ENCODE measurements around the gene ASIC3.

Gene ASIC3

DNA sequence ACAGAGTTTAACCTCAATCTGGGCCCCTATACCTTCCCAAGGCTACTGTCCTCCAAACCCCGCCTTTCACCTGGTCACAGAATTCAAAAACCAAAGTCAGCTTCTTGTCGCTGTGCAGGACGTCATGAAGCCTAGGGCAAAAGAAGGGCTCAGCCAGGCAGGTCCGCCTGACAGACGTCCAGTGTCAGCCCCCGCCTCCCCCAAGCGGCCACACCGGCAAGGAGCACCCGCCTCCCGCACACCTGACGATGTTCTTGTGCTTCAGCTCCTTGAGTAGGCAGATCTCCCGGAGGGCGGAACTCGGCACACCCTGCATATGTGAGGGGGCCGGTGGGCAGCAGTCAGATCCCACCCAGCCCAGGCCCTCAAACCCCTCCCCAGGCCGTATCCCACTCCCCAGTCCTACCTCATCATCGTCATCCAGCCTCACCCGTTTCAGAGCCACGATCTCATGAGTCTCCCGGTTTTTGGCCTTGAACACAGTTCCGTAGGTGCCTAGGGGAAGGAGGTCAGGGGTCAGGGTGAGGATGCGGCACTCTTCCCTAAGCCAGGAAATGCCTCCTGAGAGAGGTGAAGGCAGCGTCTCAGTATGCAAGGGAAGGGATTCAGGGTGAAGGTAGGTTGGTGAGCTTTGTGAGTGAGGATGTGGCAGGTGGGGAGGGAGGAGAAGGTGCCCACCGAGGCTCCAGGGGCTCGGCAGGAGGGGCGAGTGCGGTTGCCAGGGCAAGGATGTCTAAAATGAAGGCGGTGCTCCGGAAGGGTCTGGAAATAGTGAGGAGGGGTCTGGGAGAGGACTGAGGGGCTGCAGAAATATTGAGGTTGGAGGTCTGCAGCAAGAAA lies 8.6 kb downstream of the ASIC3 start:
- no peak for FAIRE-seq

DNA sequence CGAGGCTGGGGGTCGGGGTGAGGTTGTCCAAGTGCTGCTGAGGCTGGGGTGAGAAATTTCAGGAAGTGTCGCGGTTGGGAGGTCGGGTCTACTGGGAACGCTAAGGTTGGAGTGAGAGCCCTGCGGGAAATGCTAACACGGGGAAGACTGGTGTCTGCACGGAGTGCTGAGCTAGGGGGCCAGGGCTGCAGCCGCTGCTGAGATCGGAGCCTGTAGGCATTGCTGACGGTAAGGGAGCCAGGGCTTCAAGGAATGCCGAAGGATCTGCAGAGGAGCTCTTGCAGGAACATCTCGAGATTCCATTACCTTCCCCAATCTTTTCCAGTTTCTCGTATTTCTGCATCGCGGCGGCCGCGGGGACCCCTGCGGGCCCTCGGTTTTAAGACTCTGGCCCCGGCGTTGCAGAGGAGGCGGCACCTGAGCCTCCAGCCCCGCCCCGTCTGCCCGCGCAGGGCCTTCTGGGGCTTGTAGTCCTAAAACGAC lies 9.2 kb downstream of the ASIC3 start, which contains the start of gene CDK5:
Gene CDK5 (minus strand): TSS at position 392 of the 483 bp plus-strand sequence. CDS start 49 bp downstream, at position 343.
- no peak for FAIRE-seq
- DNase-seq (ENCODE audit: insufficient read length, low spot score): no peak

More for the DNA sequence above, 8.6 kb downstream of the ASIC3 start:
- no peak for DNase-seq (ENCODE audit: insufficient read length, low spot score)

DNA sequence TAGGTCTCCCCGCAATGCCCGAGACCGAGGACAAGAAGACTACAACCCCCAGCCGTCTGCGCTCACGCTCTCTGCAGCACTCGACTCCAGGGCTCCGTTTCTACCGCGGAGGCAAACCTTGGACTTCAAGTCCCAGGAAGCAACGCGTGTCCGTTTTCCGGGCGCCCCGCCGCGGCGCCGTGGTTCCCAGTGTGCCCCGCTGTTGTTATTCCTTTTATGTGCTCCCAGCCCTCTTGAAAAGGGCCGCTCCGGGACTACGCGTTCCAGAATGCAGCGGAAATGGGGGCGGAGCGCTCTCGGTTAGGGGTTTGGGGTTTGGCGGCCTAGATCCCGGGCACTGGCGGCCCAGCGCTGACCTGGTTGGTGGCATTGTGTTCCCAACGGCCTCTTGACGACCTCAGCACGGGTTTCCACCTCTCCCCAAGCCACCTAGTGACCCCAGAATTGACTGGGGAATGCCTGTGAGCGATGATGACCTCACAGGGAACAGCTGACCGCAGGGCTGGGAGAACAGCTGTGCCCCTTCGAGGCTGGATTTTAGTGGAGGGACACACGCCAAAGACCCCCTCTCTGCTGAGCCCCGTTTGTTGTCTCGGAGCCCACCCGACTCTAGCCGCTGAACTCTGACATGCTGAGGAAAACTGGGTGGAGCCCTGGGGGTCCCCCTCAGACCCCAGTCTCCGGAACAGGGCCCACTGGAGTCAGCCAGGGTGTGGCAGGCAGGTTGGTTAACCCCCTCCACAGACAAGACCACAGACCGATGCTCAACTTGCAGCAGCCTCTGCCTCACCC lies 9.9 kb downstream of the ASIC3 start:
- FAIRE-seq: peak; percentile 4
- peak; percentile 98 for DNase-seq (ENCODE audit: insufficient read length, low spot score)

DNA sequence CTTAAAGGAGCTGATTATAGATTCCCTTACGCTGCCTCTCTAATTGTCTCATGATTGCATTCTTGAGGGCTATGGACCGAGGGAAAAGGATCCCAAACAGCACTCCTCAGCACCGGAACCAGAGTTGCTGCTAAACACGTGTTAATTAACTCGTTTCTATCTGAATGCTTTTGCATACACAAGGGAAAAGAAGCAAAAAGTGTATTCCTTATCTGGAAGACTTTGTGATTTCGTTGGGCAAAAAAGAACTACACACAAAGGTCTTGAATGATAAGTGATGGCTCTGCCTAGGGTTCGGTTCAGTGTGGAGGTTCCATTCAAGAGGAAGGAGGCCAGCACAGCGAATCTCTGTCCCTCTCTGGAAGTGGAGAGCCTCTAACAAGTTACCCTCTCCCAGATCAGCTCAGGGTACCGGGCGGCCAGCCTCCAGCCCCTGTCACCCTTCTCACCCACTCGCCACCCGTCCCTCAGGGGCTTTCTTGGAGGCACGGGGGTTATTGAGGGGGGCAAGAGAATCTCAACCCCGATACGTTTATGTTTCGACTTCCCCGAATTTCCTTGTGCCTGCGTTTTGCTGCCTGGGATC lies 10.5 kb downstream of the ASIC3 start:
- no peak for FAIRE-seq
- no peak for DNase-seq (ENCODE audit: insufficient read length, low spot score)

DNA sequence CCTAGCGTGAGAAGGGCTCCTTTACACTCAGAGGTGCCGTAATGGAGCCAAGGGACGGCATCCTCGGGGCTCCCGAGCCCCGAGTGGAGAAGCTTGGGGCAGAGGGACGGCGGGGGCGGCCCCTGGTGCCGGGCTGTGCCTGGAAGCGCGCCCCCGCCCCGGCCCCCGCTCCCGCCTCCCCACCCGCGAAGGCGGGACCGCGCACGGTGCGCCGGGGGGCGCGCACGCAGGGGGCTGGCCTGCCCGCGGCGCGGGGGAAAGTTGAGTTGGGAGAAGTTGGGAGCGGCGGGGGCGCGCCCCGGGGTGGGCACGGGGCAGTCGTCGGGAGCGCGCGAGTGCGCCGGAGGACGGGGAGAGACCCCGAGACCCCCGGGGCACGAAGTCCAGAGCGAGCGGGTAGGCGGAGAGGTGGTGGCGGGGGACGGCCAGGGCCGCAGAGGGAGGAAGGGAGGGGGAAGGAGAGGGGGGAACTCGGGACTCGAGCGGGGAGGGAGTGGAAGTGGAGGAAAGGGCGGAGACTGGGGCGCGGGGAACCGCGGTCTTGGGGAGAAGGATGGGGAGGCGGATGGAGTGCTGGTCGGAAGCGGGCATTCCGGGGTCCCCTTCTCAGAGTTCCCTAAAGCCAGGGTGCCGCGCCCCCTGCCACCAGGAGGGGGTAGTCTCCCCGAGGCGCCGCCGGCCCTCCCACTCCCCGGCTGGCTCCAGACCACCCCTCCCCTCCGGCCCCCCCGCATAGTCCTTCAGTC lies 11.2 kb downstream of the ASIC3 start, which contains the start of gene SLC4A2:
Gene SLC4A2 (plus strand): TSS at position 223 of the 746 bp plus-strand sequence. CDS start 2,399 bp downstream, outside the sequence.
- FAIRE-seq (no peak), DNase-seq (ENCODE audit: insufficient read length, low spot score) (peak; percentile 73)

DNA sequence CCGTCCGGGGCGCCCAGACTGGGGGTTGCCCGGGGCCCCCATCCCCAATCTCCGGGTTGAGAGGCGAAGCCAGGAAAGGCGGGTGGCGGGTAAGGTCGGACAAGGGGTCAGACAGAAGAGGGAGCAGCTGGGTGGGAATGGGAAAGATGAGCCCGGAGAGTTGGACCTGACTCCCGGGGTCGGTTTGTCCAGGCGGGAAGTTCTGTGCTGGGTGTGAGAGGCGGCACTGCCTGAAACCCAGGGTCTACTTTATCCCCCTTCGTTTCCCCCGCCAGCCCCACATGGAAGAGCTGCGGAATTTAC lies 11.7 kb downstream of the ASIC3 start:
- DNase-seq (ENCODE audit: insufficient read length, low spot score) (no peak), FAIRE-seq (no peak)

DNA sequence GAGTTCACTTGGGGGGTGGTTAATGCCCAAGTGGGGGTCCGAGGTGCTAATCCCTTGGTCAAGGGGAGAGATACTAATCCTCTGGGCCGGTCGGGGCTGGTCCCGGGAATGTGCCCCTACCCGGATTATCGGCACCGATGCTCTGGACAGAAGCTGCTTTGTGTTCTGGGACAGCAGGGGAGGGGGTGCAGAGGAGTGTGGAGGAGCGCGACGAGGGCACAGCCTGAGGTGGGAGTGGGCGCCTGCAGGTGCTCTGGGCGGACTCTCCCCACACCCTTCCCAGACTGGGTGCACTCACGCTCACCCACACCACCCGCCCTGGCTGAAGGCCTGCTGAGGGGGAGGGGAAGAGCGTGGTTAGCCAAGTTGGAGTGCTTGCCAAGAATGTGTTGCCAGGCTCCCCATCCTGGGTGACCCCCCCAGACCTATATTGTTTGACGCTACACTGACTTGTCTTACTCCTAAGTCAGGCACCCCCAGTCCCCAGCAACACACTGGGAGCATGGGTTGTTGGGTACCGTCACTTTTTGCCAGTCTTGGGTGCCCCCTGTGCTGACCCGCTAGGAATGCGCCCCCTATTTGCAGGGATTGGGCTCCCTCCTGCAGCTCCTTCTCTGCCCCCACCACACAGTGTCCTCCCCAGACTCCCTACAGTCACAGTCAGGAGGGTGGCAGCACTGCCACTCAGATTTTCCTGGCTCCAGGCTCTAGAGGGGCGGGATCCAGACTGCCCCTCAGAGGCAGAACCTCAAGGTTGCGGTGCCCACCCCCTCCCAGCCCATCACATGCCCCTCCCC lies 12.3 kb downstream of the ASIC3 start:
- no peak for FAIRE-seq
- no peak for DNase-seq (ENCODE audit: insufficient read length, low spot score)

DNA sequence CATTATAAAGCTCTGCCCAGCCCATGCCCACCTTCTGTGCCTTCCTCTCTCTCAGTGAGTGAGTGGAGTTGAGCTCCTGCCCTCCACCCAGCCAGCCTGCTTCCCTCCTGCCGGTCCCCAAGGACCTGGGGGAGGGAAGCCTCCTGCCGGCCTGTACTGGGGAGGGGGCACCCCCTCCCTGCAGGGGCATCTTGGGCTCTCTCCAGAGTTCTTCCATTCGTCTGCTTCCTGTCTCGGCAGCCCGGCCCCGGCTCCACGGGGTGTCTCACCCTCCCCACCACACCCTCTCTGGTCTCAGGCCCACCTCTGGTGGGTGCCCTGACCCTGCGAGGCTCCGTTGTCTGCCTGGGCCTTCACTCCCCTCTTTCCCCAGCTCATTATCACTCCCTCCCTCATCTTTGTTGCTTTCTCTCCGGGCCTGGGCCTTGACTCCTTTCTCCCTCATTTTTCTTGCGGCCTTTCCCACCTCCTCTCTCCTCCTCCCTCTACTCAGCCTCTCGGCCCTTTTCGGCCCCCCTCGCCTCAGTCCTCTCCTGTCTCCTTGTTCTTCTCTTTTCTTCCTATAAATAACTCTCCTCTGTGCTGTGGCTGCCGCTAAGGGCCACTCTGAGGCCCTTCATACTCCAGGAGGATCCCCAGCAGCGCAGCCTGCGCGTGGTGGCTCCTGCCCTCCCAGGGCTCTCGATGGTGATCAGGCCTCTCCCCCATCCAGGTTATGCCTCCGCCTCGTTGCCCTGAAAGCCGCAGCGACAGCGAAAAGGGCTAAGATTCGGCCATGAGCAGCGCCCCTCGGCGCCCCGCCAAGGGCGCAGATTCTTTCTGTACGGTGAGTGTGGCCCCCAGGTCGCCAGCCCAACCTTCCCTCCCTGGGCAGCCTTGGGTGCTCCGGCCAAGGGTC lies 13.1 kb downstream of the ASIC3 start:
- DNase-seq (ENCODE audit: insufficient read length, low spot score): no peak
- FAIRE-seq: no peak

DNA sequence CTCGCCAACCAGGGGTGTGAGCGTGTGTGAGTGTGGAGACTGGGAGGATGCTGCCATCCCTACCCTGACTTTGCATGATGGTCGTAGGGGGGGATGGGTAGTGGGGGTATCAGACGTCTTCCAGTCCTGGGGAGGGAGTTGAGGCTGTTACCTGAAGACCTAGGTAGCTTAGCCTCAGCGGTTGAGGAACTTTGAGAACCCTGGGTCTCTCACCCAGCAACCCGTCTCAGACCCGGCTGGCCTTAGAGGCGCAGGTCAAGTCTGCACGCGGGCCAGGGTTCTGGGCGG lies 13.7 kb downstream of the ASIC3 start:
- FAIRE-seq (no peak), DNase-seq (ENCODE audit: insufficient read length, low spot score) (no peak)

DNA sequence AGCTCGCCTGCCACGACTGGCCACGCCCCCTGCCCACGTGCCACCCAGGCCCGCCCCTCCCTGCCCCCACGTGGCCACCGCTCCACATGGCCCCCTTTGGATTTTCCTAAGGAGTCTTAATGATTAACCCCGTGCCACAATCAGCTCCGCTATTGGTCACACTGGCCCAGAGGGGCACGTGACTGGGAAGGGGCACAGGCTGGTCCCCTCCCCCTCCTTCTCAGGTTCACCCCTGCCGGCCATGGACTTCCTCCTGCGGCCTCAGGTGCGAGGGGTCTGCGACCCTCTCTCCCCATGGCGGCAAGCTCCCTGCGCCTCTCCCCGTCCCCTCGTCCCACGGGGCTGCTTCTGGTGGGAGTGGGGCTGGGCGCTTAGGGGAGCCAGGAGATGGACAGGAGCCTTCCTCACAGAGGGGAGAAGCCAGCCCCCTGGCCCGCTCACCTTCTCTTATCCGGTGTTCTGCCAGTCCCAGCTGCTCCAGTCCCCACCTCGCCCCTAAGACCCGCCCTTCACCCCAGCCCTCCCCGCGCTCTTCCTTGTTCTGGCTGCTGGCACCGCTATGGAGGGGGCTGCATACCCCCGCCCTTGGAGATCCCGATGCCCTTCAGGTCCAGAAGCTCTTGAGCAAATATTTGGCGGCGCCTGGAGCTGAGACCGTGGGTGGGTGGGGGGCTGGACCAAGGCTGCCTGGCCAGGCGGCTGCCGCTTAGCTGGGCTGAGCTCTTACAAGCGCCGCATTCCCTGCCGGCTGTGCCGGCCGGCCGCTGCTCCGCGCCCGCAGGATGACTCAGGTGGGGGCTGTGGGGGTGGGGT lies 14.3 kb downstream of the ASIC3 start:
- DNase-seq (ENCODE audit: insufficient read length, low spot score) (no peak), FAIRE-seq (no peak)

DNA sequence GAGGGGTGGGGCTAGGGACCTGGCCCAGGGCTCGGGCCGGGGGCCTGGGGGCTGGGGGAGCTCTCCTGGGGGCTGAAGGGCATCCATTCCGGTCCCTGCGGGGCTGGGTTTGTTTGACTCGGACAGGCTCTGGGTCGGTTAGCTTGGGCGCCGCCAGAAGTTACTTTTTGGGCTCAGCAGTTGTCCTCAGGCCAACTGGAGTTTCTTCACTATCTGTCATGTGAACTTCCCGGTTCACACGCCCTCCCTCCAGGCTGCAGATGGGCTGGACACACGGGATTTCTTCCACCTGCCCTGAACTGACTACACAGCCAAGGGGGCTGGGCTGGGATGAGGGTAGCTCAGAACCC lies 14.9 kb downstream of the ASIC3 start:
- DNase-seq (ENCODE audit: insufficient read length, low spot score): no peak
- FAIRE-seq: no peak

DNA sequence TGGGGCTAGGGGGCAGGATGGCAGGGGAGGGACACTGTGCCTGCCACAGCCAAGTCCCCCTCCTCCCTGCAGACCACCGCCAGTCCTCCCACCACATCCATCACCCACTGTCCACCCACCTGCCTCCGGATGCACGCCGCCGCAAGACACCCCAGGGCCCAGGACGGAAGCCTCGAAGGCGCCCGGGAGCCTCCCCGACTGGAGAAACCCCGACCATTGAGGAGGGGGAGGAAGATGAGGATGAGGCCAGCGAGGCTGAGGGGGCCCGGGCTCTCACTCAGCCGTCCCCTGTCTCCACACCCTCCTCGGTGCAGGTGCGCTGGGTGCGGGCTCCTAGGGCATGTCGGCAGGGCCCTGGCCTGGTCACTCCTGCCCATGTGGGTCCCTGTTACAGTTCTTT lies 16.1 kb downstream of the ASIC3 start:
- FAIRE-seq (no peak), DNase-seq (ENCODE audit: insufficient read length, low spot score) (no peak)

DNA sequence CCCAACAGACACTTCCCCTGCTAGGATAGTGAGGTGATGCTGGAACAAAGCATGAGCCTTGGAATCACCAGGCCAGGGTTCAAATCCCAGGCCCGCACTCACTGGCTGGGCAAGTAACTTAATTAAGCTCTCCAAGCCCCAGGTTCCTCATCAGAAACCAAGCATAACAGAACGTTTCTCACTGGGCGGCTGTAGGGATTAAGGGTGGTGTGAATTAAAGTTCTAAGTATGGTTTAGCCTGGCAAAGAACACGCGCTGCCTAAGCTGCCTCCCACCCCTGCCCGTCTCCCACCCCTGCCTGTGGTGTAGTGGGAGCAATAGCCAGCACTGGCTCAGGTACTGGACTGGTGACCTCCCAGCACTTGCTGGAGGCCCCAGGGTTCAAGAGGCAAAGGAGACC lies 16.7 kb downstream of the ASIC3 start:
- FAIRE-seq (no peak), DNase-seq (ENCODE audit: insufficient read length, low spot score) (no peak)

DNA sequence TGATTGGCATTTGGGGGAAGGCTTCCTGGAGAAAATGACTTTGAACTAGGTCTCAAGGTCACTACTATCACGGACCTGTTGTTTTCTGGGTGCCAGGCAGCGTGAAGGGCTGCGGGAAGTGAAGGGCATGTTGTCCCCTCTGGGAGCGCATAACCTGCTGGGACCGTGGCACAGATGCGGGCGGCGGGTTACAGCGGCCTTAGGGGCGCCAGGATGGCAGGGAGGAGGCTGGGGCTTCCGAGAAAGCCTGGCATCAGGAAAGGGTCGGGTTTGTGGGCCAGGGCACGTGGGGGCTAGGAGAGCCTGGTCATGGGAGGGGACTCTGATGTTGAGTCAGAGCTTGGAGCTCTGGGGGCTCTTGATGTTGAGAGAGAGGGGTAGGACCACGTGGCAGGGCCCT lies 17.2 kb downstream of the ASIC3 start:
- no peak for FAIRE-seq
- no peak for DNase-seq (ENCODE audit: insufficient read length, low spot score)

DNA sequence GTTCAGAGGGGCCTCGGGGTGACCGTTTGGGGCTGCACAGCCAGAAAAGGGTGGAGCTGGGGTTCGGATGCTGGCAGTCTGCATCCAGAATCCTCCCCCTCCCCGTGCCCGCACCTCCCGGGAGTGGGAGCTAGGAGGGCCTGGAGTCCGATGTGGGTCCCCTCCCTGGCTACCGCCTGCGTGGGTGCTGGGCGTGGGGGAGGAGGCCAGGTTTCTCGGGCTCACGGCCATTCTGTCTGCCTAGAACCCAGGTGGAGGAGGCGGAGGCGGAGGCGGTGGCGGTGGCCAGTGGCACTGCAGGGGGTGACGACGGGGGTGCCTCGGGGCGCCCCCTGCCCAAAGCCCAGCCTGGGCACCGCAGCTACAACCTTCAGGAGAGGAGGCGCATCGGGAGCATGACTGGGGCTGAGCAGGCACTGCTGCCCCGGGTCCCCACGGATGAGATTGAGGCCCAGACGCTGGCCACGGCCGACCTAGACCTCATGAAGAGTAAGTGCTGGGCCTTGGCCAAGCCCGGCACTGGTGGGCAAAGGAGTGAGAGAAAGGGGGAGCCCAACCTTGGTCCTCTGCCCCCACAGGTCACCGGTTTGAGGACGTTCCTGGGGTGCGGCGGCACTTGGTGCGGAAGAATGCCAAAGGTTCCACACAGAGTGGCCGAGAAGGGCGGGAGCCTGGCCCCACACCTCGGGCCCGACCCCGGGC lies 18.1 kb downstream of the ASIC3 start:
- FAIRE-seq: no peak
- DNase-seq (ENCODE audit: insufficient read length, low spot score): no peak

DNA sequence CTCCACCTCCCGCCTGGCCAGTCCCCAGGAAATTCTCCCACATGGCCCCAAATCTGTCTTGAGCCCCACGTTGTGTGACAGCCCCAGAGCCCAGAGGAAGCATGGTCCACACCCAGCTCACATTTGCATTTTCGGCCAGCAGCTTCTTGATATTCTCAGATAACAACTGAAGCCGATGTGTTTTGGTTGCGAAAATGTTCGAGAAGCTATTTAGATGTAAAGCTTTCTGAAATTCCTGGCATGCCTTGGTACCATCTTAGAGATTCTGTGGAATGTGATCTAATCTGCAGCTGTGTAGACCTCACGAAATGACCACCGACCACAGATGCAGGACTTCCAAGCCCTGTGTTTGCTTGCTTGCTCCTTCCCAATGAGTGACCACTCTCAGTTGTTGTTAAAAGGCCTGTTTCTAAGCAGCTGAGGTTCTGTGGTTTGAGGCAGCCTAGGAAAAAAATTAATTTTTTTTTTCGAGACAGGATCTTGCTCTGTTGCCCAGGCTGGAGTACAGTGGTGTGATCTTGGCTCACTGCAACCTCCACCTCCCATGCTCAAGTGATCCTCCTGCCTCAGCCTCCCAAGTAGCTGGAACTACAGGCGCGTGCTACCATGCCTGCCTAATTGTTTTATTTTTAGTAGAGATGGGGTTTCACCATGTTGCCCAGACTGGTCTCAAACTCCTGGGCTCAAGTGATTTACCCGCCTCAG lies 19.9 kb downstream of the ASIC3 start:
- no peak for DNase-seq (ENCODE audit: insufficient read length, low spot score)
- no peak for FAIRE-seq

Data from HTR-8/SVneo (cell line).